BE2C (cell line): ENCODE data around the gene SUN2. TPM values are rescaled to one million over a fixed set of nuclear protein-coding genes. Genes with fewer than 3 reads are reported as not detected.
"Not testable (repeated sequence)": the region's sequence is repeated elsewhere in the genome, so short reads cannot be mapped to it uniquely, and the experiment has no call there.

Experiments
- DNase-seq: peaks from one replicate; pipeline ENCODE4 v3.0.0-alpha.2; 2020
- H3K27me3 ChIP-seq: fragments of 250-450 bp; sonication (Bioruptor Pico); 2 replicates; pipeline ENCODE4 v1.5.1; 2020; ENCODE audit warnings: mild to moderate bottlenecking
- H3K36me3 ChIP-seq: fragments of 250-450 bp; sonication (Bioruptor Pico); 2 replicates; pipeline ENCODE4 v1.5.1; 2020; ENCODE audit warnings: mild to moderate bottlenecking
- H3K4me1 ChIP-seq: fragments of 250-450 bp; sonication (Bioruptor Pico); 2 replicates; pipeline ENCODE4 v1.5.1; 2020
- H3K4me3 ChIP-seq: 2 replicates; pipeline ENCODE4 v1.5.1; 2011; ENCODE audit warnings: low read depth, low read length
- H3K9me3 ChIP-seq: fragments of 250-450 bp; sonication (Bioruptor Pico); 2 replicates; pipeline ENCODE4 v1.5.1; 2020
- CTCF ChIP-seq: IDR thresholded peaks from 2 replicates; pipeline ENCODE4 v1.5.1; 2012; ENCODE audit warnings: mild to moderate bottlenecking, low read depth, low read length
- polyA plus RNA-seq: library from polyadenylated mRNA; unstranded; fragments of >200 nt; gene quantifications from one replicate; pipeline ENCODE4 v1.2.1, GENCODE V29; 2012; ENCODE audit warnings: low read depth, missing spikeins; ENCODE audit not compliant: insufficient read length, insufficient read depth

SUN2 gene
- polyA plus RNA-seq: 68.5 TPM

- no peaks in the 10 kb centered on the region for H3K9me3 ChIP-seq
- peaks cover 16% of the 10 kb centered on the region for H3K4me1 ChIP-seq
- H3K36me3 ChIP-seq: peaks cover 25% of the 10 kb centered on the region
- TF ChIP-seq CTCF: no peak
- peak within 1 kb of the TSS; percentile 64 for H3K4me3 ChIP-seq
- no peaks in the 10 kb centered on the region for H3K27me3 ChIP-seq
- DNase-seq: peak; percentile 92
Measured at GRCh38 chr22:38755911-38756532, at the start of gene SUN2. Gene SUN2 (minus strand): TSS chr22:38755998. CDS start chr22:38752628, 3,370 bp downstream.

- not testable (repeated sequence) for H3K36me3 ChIP-seq, H3K4me3 ChIP-seq, H3K4me1 ChIP-seq, H3K9me3 ChIP-seq, DNase-seq, H3K27me3 ChIP-seq
Measured at GRCh38 chr22:38805041-38805593, 49.3 kb upstream of the SUN2 start.

- Histone ChIP-seq H3K4me1 (no peaks in the 10 kb centered on the region), H3K4me3 (no peak overlapping the region), H3K9me3 (no peaks in the 10 kb centered on the region; the same call in 1 of the 2 replicates), H3K27me3 (no peaks in the 10 kb centered on the region), H3K36me3 (no peaks in the 10 kb centered on the region)
- DNase-seq: no peak
- TF ChIP-seq CTCF: no peak
Measured at GRCh38 chr22:38802671-38803121, 46.9 kb upstream of the SUN2 start.

- Histone ChIP-seq H3K36me3 (no peaks in the 10 kb centered on the region), H3K27me3 (peaks cover 2% of the 10 kb centered on the region; the same call in 1 of the 2 replicates), H3K4me1 (peaks cover 3% of the 10 kb centered on the region; the same call in 1 of the 2 replicates), H3K9me3 (no peaks in the 10 kb centered on the region; the same call in 1 of the 2 replicates), H3K4me3 (no peak overlapping the region)
- no peak for DNase-seq
- TF ChIP-seq CTCF: no peak
Measured at GRCh38 chr22:38799265-38800002, 43.6 kb upstream of the SUN2 start.

GRCh38 chr22:38798496-38798895, 42.7 kb upstream of the SUN2 start:
- no peaks in the 10 kb centered on the region; the same call in 1 of the 2 replicates for H3K9me3 ChIP-seq
- no peak for TF ChIP-seq CTCF
- DNase-seq: no peak

GRCh38 chr22:38796262-38796957, 40.6 kb upstream of the SUN2 start:
- TF ChIP-seq CTCF: no peak
- H3K4me3 ChIP-seq: no peak overlapping the region
- no peaks in the 10 kb centered on the region for H3K36me3 ChIP-seq
- H3K9me3 ChIP-seq: no peaks in the 10 kb centered on the region; the same call in 1 of the 2 replicates
- peaks cover 6% of the 10 kb centered on the region; the same call in 1 of the 2 replicates for H3K4me1 ChIP-seq
- no peak for DNase-seq
- peaks cover 2% of the 10 kb centered on the region; the same call in 1 of the 2 replicates for H3K27me3 ChIP-seq

More at GRCh38 chr22:38798496-38798895, 42.7 kb upstream of the SUN2 start:
- H3K27me3 ChIP-seq: peaks cover 2% of the 10 kb centered on the region; the same call in 1 of the 2 replicates
- H3K4me3 ChIP-seq: no peak overlapping the region
- H3K4me1 ChIP-seq: peaks cover 6% of the 10 kb centered on the region; the same call in 1 of the 2 replicates
- H3K36me3 ChIP-seq: no peaks in the 10 kb centered on the region
